Colon (tissue), 2 donors: ENCODE data around the gene SH3BP1.
"Not testable (repeated sequence)": the region's sequence is repeated elsewhere in the genome, so short reads cannot be mapped to it uniquely, and the experiment has no call there.

Experiments
- FAIRE-seq: peaks from 2 replicates; lab custom pipeline; 2012; peaks lifted over from hg19 to GRCh38; lab: Jason Lieb, UNC
- donor health status: control.
- donor health status: control.

Gene SH3BP1

DNA sequence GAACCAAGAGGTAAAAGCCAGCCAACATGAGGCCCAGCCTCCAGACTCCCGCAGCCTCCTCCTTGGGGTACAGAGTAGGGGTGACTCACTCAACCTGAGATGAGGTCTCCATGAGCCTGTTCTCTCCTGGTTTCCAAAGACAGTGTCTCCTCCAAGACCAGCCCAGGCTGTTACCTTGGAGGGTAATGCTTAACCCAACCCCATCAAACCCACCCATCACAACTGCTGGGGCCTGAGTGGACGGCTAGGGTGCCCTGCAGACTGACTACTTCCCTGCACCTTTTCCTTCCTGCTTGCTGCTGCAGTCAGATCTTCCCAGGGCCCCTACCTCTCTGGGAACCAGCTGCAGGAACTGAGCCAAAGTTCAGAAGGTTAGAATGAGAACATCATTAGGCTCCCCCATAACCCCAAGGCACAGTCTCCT, 41.5 kb downstream of the SH3BP1 start:
- no peak for FAIRE-seq

DNA sequence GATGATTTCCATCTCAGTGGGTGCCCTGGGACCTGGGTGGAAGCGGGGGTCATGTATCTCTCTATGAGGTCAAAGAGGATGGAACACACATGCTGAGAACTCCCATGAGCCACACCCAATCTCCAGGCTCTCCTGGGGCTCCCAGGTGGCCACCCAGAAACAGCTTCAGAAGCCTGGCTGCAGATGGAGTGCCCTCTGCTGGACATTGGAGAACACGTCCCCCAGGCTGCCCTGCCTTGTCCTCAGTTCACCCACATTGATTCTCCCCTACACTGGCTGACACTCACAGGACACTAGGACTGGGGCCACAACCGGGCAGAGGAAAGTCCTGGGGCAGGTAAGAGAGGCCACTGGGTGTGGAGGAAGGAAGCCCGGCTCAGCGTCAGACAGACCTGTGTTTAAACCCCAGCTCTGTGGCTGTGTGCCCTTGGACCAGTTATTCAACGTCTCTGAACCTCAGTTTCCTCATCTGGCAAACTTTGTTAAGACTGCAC, 42.1 kb downstream of the SH3BP1 start:
- no peak for FAIRE-seq

GRCh38 chr22:37684803-37685615, 45.5 kb downstream of the SH3BP1 start:
- FAIRE-seq = no peak

- no peak for FAIRE-seq
Measured at GRCh38 chr22:37686002-37686982, 46.8 kb downstream of the SH3BP1 start, which contains the start of gene NOL12. Gene NOL12 (plus strand): TSS chr22:37686343. CDS start chr22:37686393, 50 bp downstream.

DNA sequence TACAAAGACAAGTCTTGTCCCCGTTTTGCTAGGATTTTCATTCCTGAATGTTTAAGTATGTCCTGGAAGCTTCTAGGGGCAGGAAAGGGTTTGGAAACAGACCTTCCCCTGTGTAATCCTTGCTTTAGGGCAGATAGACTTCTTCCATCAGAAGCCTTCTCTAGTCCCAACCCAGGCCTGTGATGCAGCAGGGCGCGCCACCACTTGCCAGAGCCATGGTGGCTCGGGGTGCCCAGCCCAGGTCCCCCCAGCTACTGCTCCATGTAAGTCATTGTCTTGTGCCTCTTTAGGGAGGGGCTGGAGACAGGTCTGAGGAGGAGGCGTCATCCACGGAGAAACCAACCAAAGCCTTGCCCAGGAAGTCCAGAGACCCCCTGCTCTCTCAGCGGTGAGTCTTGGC, 50.9 kb downstream of the SH3BP1 start:
- no peak for FAIRE-seq

GRCh38 chr22:37690901-37691504, 51.5 kb downstream of the SH3BP1 start:
- no peak for FAIRE-seq

DNA sequence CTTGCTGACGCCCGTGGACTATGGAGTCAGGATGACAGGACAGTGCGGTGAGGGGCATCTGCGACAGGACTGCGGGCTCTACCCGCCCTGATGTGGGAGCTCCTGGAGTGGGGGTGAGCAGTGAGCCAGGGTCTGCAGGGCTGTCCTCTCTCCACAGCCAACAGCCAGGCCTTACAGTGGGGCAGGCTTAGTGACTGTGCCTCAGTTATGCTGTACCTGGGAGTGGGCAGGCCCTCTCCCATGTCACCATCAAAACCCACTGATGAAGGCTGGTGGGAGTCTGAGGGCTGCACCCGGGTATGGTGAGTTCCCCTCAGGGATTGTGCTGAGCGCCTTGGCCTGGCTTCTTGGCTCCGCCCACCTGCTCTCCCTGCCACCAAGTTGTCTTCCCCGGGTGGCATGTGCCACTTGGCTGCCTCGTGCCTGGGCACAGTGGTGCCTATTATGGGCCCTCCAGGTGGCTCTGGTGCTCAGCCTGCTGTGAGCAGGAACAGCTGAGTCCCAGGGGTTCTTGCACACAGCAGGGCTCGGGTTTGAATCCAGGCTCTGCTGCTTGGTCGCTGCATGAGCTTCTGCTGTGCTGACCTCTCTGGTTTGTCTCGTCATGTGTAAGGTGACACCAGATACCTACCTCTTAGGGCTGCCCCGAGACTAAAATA, 53.3 kb downstream of the SH3BP1 start:
- FAIRE-seq = no peak

DNA sequence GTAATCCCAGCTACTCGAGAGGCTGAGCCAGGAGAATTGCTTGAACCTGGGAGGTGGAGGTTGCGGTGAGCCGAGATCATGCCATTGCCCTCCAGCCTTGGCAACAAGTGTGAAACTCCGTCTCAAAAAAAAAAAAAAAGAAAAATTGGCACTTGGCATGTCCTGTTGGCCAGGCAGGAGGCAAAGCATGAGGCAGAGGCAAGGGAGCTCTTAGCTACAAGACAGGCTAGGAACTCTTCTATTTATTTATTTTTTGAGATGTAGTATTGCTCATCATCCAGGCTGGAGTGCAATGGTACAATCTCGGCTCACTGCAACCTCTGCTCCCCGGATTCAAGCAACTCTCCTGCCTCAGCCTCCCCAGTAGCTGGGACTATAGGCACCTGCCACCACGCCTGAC, 54.7 kb downstream of the SH3BP1 start:
- not testable (repeated sequence) for FAIRE-seq

GRCh38 chr22:37696260-37696656, 56.8 kb downstream of the SH3BP1 start:
- FAIRE-seq = not testable (repeated sequence)

DNA sequence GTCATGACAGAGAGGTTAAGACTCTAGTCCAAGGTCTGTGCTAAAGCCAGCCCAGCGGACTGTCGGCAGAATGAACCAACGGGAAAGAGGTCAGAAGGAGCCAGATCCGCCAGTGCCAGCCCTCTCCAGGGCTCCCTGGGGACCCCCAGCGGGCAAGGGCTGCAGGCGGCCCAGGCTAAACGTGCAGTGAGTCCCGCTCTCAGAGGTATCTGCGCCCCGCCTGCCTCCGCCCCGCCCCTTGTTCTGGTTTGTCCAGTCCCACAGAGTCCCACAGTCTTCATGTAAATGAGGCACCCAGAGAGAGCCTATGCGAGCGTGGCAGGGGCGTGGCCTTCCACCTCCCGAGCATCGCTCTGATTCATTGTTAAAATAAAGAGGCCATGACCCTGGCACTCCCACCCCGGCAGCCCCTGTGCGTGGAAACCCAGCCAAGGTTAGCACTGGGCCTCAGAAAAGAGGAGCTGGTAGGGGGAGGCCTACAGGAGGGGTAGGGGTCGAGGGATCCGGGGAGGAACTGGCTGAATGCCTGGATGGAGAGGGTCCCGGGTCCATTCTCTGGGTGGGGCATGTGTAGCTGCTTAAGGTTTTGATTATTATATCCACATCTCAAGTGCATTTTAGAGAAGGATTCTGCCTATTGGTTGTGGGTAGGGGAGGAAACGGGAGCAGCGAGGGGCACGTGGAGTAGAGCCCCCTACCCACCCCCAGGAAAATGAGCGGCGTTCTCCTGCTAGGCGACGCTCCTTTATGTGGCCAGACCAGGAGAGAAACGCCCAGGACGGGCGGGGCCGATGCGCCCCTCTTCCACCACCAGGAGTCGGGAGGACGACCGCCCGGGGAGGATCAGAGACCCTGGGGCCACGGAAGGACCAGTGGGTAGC, 57.4 kb downstream of the SH3BP1 start, which contains the start of gene TRIOBP:
Gene TRIOBP (plus strand): TSS at position 392 of the 881 bp plus-strand sequence. CDS start 4,318 bp downstream, outside the sequence.
- no peak for FAIRE-seq

- no peak for FAIRE-seq
Measured at GRCh38 chr22:37697538-37697835, 58.0 kb downstream of the SH3BP1 start.

DNA sequence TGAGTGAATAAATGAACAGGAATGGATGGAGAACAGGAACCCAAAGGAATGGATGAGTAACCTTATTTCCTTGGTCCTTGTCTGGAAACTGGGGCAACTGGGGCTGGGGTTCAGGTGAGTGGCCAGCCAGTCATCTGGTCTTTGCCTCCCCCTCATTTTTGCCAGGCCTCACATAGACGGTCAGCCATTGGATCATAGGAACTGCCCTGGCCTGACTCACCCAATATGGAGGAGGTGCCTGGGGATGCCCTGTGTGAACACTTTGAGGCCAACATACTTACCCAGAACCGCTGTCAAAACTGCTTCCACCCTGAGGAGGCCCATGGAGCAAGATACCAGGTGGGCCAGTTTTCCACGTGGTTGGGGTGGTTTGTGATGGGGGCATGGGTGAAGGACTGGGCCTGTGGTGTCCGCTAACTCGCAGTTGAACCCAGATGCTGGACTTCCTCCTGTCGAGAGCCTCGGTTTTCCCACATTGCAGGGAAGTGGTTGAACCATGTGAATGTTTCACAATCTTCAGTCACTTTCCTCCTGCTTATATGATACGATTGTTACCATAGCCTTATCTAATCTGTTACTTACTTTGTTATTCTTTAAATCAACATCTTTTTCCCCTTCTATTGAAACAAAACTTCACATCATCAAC, 61.8 kb downstream of the SH3BP1 start:
- FAIRE-seq = no peak

- FAIRE-seq = no peak
Measured at GRCh38 chr22:37703906-37704305, 64.4 kb downstream of the SH3BP1 start.

GRCh38 chr22:37704645-37705044, 65.2 kb downstream of the SH3BP1 start:
- no peak for FAIRE-seq

DNA sequence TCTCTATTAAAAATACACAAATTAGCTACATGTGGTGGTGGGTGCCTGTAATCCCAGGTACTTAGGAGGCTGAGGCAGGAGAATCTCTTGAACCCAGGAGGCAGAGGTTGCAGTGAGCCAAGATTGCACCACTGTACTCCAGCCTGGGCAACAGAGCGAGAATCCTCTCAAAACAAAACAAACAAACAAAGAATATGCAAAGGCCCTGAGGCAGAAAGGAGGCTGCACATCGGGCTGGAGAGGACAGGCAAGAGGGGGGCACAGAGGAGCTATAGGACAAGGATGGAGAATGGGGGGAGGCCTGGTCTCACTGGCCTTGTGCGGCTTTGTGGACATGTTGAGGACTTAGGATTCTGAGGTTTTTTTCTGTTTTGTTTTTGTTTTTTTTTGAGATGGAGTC, 65.7 kb downstream of the SH3BP1 start:
- FAIRE-seq = no peak
